Nephron (organoid): ENCODE results near the gene OR51G1.

Source experiments
- H3K27ac Mint-ChIP-seq, 3 experiments: 2 replicates each; pipeline ENCODE4 v1.8.0; 2020; ENCODE audit warnings: mixed read lengths in 3 of 3, mild to moderate bottlenecking in 2 of 3, moderate library complexity in 1 of 3
- H3K27me3 Mint-ChIP-seq: 2 replicates; pipeline ENCODE4 v1.8.0; 2021; ENCODE audit warnings: low read depth, mild to moderate bottlenecking, moderate library complexity, mixed read lengths
- H3K36me3 Mint-ChIP-seq: 2 replicates; pipeline ENCODE4 v1.8.0; 2020; ENCODE audit warnings: low read depth, mixed read lengths
- H3K4me1 Mint-ChIP-seq: 2 replicates; pipeline ENCODE4 v1.8.0; 2020; ENCODE audit warnings: mixed read lengths
- H3K4me3 Mint-ChIP-seq, 3 experiments: 2 replicates each; pipeline ENCODE4 v1.8.0; 2020; ENCODE audit warnings: mild to moderate bottlenecking in 3 of 3, mixed read lengths in 3 of 3, moderate library complexity in 2 of 3
- H3K9me3 Mint-ChIP-seq: 2 replicates; pipeline ENCODE4 v1.8.0; 2020; ENCODE audit warnings: mixed read lengths
- CTCF ChIP-seq, 3 experiments: fragments of 200-600 bp; sonication (generic); IDR thresholded peaks; one replicate each; pipeline ENCODE4 v1.5.0; 2021; ENCODE audit warnings: antibody characterized with exemption in 3 of 3; ENCODE audit not compliant: unreplicated experiment in 3 of 3

The OR51G1 gene

GRCh38 chr11:4884361-4884760, 39.8 kb downstream of the OR51G1 start:
- Mint-ChIP-seq H3K27me3 (no peaks in the 10 kb centered on the region), H3K36me3 (no peaks in the 10 kb centered on the region), H3K4me1 (peaks cover 51% of the 10 kb centered on the region), H3K9me3 (no peaks in the 10 kb centered on the region), H3K4me3 (no peak overlapping the region), H3K27ac (peak overlapping the region; percentile 16 to 58 (median 23))
- no peak for TF ChIP-seq CTCF (IDR thresholded peaks at IDR 0.05; ENCODE audit: unreplicated experiment in 3 of 3)

DNA sequence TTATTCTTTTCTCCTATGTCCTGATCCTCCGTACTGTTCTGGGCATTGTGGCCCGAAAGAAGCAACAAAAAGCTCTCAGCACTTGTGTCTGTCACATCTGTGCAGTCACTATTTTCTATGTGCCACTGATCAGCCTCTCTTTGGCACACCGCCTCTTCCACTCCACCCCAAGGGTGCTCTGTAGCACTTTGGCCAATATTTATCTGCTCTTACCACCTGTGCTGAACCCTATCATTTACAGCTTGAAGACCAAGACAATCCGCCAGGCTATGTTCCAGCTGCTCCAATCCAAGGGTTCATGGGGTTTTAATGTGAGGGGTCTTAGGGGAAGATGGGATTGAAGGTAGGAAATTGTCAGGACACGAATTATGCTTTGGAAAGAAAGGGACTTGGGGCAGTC, 41.6 kb downstream of the OR51G1 start:
- no peaks in the 10 kb centered on the region for H3K27me3 Mint-ChIP-seq
- no peaks in the 10 kb centered on the region for H3K36me3 Mint-ChIP-seq
- H3K9me3 Mint-ChIP-seq, result no peaks in the 10 kb centered on the region
- peak overlapping the region; percentile 15 to 52 (median 50) for H3K27ac Mint-ChIP-seq
- no peak overlapping the region for H3K4me3 Mint-ChIP-seq
- TF ChIP-seq CTCF (IDR thresholded peaks at IDR 0.05; ENCODE audit: unreplicated experiment in 3 of 3), result no peak
- H3K4me1 Mint-ChIP-seq, result peaks cover 50% of the 10 kb centered on the region

GRCh38 chr11:4881860-4882500, 42.2 kb downstream of the OR51G1 start, which contains the start of gene OR51T1:
OR51T1 (plus strand) TSS chr11:4881900; CDS start chr11:4881900, 0 bp downstream.
- peak within 1 kb of the TSS; percentile 15 to 52 (median 50) for H3K27ac Mint-ChIP-seq
- TF ChIP-seq CTCF (IDR thresholded peaks at IDR 0.05; ENCODE audit: unreplicated experiment in 3 of 3), result no peak
- H3K9me3 Mint-ChIP-seq, result no peaks in the 10 kb centered on the region
- H3K27me3 Mint-ChIP-seq, result no peaks in the 10 kb centered on the region
- H3K4me1 Mint-ChIP-seq, result peaks cover 48% of the 10 kb centered on the region
- H3K4me3 Mint-ChIP-seq, result no peak within 1 kb of the TSS
- no peaks in the 10 kb centered on the region for H3K36me3 Mint-ChIP-seq

- Mint-ChIP-seq H3K36me3 (no peaks in the 10 kb centered on the region), H3K9me3 (no peaks in the 10 kb centered on the region), H3K4me1 (peaks cover 48% of the 10 kb centered on the region), H3K4me3 (no peak overlapping the region), H3K27ac (peak overlapping the region in 2 of 3 experiments; percentile 31 to 42), H3K27me3 (no peaks in the 10 kb centered on the region)
- no peak for TF ChIP-seq CTCF (IDR thresholded peaks at IDR 0.05; ENCODE audit: unreplicated experiment in 3 of 3)
Observed at GRCh38 chr11:4881188-4881587, 43.0 kb downstream of the OR51G1 start.
